Stimulated activated effector memory CD8-positive, alpha-beta T cell treated with anti-CD3 and anti-CD28 coated beads, Interleukin-12 subunit alpha, Interleukin-12 subunit beta, amount 100 ng/mL, for 72 hours (primary cell): ENCODE measurements around the gene GLB1L2.

Experiments
- ATAC-seq: fragments of 150-1000 bp; cut with Tn5 transposase; 2 replicates; pipeline ENCODE4 v1.10.0; 2021
- DNase-seq, 2 donors: peaks; one replicate each; pipeline ENCODE4 v3.0.0; 2021 to 2022; ENCODE audit warnings: low spot score in 2 of 2
- H3K27ac Mint-ChIP-seq: one replicate; pipeline ENCODE4 v1.8.0; 2022; ENCODE audit warnings: mild to moderate bottlenecking, mixed read lengths
- H3K36me3 Mint-ChIP-seq: one replicate; pipeline ENCODE4 v1.8.0; 2022; ENCODE audit warnings: mild to moderate bottlenecking, mixed read lengths
- H3K4me1 Mint-ChIP-seq: one replicate; pipeline ENCODE4 v1.8.0; 2022; ENCODE audit warnings: mixed read lengths
- H3K4me3 Mint-ChIP-seq: one replicate; pipeline ENCODE4 v1.8.0; 2022; ENCODE audit warnings: mild to moderate bottlenecking, mixed read lengths
- H3K9me3 Mint-ChIP-seq: one replicate; pipeline ENCODE4 v1.8.0; 2022; ENCODE audit warnings: mixed read lengths

Gene GLB1L2

GRCh38 chr11:134379241-134379640, 47.5 kb downstream of the GLB1L2 start:
- H3K9me3 Mint-ChIP-seq = no peaks in the 10 kb centered on the region
- no peak overlapping the region for H3K4me3 Mint-ChIP-seq
- no peak overlapping the region for H3K27ac Mint-ChIP-seq
- no peak for ATAC-seq
- DNase-seq = no peak
- H3K4me1 Mint-ChIP-seq = no peaks in the 10 kb centered on the region
- H3K36me3 Mint-ChIP-seq = peaks cover 4% of the 10 kb centered on the region

- no peak for DNase-seq
- ATAC-seq = no peak
- peaks cover 4% of the 10 kb centered on the region for H3K36me3 Mint-ChIP-seq
- peaks cover under 1% of the 10 kb centered on the region for H3K4me1 Mint-ChIP-seq
- no peaks in the 10 kb centered on the region for H3K9me3 Mint-ChIP-seq
- H3K27ac Mint-ChIP-seq = no peak overlapping the region
- H3K4me3 Mint-ChIP-seq = no peak overlapping the region
Measured at GRCh38 chr11:134380229-134380628, 48.4 kb downstream of the GLB1L2 start.

- peaks cover 6% of the 10 kb centered on the region for H3K4me1 Mint-ChIP-seq
- H3K4me3 Mint-ChIP-seq = no peak overlapping the region
- no peaks in the 10 kb centered on the region for H3K9me3 Mint-ChIP-seq
- H3K36me3 Mint-ChIP-seq = peaks cover 4% of the 10 kb centered on the region
- DNase-seq (no peak), ATAC-seq (no peak)
- no peak overlapping the region for H3K27ac Mint-ChIP-seq
Measured at GRCh38 chr11:134380785-134381184, 49.0 kb downstream of the GLB1L2 start.

GRCh38 chr11:134382257-134382656, 50.5 kb downstream of the GLB1L2 start:
- H3K4me3 Mint-ChIP-seq = no peak overlapping the region
- no peaks in the 10 kb centered on the region for H3K9me3 Mint-ChIP-seq
- DNase-seq = no peak
- H3K4me1 Mint-ChIP-seq = peaks cover 21% of the 10 kb centered on the region
- H3K36me3 Mint-ChIP-seq = peaks cover 4% of the 10 kb centered on the region
- ATAC-seq = no peak
- no peak overlapping the region for H3K27ac Mint-ChIP-seq

GRCh38 chr11:134382830-134383229, 51.0 kb downstream of the GLB1L2 start:
- ATAC-seq = no peak
- H3K4me3 Mint-ChIP-seq = no peak overlapping the region
- peaks cover 27% of the 10 kb centered on the region for H3K4me1 Mint-ChIP-seq
- peaks cover 4% of the 10 kb centered on the region for H3K36me3 Mint-ChIP-seq
- no peak overlapping the region for H3K27ac Mint-ChIP-seq
- DNase-seq = no peak
- H3K9me3 Mint-ChIP-seq = no peaks in the 10 kb centered on the region

GRCh38 chr11:134383576-134384221, 51.9 kb downstream of the GLB1L2 start:
- no peak overlapping the region for H3K27ac Mint-ChIP-seq
- DNase-seq (no peak), ATAC-seq (no peak)
- H3K4me1 Mint-ChIP-seq = peaks cover 30% of the 10 kb centered on the region
- H3K36me3 Mint-ChIP-seq = peaks cover 4% of the 10 kb centered on the region
- H3K9me3 Mint-ChIP-seq = no peaks in the 10 kb centered on the region
- H3K4me3 Mint-ChIP-seq = no peak overlapping the region

GRCh38 chr11:134384406-134384805, 52.6 kb downstream of the GLB1L2 start:
- H3K36me3 Mint-ChIP-seq = peaks cover 4% of the 10 kb centered on the region
- peaks cover 30% of the 10 kb centered on the region for H3K4me1 Mint-ChIP-seq
- H3K27ac Mint-ChIP-seq = no peak overlapping the region
- no peak overlapping the region for H3K4me3 Mint-ChIP-seq
- DNase-seq (no peak), ATAC-seq (no peak)
- no peaks in the 10 kb centered on the region for H3K9me3 Mint-ChIP-seq

GRCh38 chr11:134385171-134385570, 53.4 kb downstream of the GLB1L2 start:
- H3K9me3 Mint-ChIP-seq = no peaks in the 10 kb centered on the region
- H3K4me3 Mint-ChIP-seq = no peak overlapping the region
- peaks cover 30% of the 10 kb centered on the region for H3K4me1 Mint-ChIP-seq
- peaks cover 4% of the 10 kb centered on the region for H3K36me3 Mint-ChIP-seq
- no peak overlapping the region for H3K27ac Mint-ChIP-seq
- DNase-seq = no peak
- no peak for ATAC-seq

GRCh38 chr11:134385774-134386565, 54.2 kb downstream of the GLB1L2 start:
- DNase-seq = no peak
- no peak for ATAC-seq
- Mint-ChIP-seq H3K36me3 (peaks cover 4% of the 10 kb centered on the region), H3K27ac (no peak overlapping the region), H3K4me3 (no peak overlapping the region), H3K4me1 (peaks cover 30% of the 10 kb centered on the region), H3K9me3 (no peaks in the 10 kb centered on the region)

- DNase-seq (no peak), ATAC-seq (peak; percentile 35)
- no peaks in the 10 kb centered on the region for H3K9me3 Mint-ChIP-seq
- H3K36me3 Mint-ChIP-seq = peaks cover 3% of the 10 kb centered on the region
- H3K4me3 Mint-ChIP-seq = peak overlapping the region; percentile 49
- peak overlapping the region; percentile 41 for H3K27ac Mint-ChIP-seq
- peaks cover 30% of the 10 kb centered on the region for H3K4me1 Mint-ChIP-seq
Measured at GRCh38 chr11:134386945-134387344, 55.2 kb downstream of the GLB1L2 start.

GRCh38 chr11:134387501-134387900, 55.7 kb downstream of the GLB1L2 start:
- Mint-ChIP-seq H3K27ac (peak overlapping the region; percentile 41), H3K36me3 (no peaks in the 10 kb centered on the region), H3K9me3 (no peaks in the 10 kb centered on the region), H3K4me1 (peaks cover 32% of the 10 kb centered on the region), H3K4me3 (peak overlapping the region; percentile 49)
- DNase-seq = no peak
- ATAC-seq = no peak

GRCh38 chr11:134388590-134388989, 56.8 kb downstream of the GLB1L2 start:
- Mint-ChIP-seq H3K27ac (no peak overlapping the region), H3K4me1 (peaks cover 36% of the 10 kb centered on the region)

GRCh38 chr11:134389464-134390180, 57.8 kb downstream of the GLB1L2 start:
- peaks cover 4% of the 10 kb centered on the region for H3K36me3 Mint-ChIP-seq
- H3K4me1 Mint-ChIP-seq = peaks cover 36% of the 10 kb centered on the region
- H3K27ac Mint-ChIP-seq = no peak overlapping the region
- H3K9me3 Mint-ChIP-seq = no peaks in the 10 kb centered on the region
- ATAC-seq (no peak), DNase-seq (no peak)
- no peak overlapping the region for H3K4me3 Mint-ChIP-seq

More at GRCh38 chr11:134388590-134388989, 56.8 kb downstream of the GLB1L2 start:
- H3K9me3 Mint-ChIP-seq = no peaks in the 10 kb centered on the region
- H3K4me3 Mint-ChIP-seq = no peak overlapping the region
- DNase-seq = no peak
- no peak for ATAC-seq
- H3K36me3 Mint-ChIP-seq = no peaks in the 10 kb centered on the region

GRCh38 chr11:134390706-134391569, 59.1 kb downstream of the GLB1L2 start:
- ATAC-seq (no peak), DNase-seq (no peak)
- H3K36me3 Mint-ChIP-seq = peaks cover 4% of the 10 kb centered on the region
- no peak overlapping the region for H3K27ac Mint-ChIP-seq
- H3K9me3 Mint-ChIP-seq = no peaks in the 10 kb centered on the region
- peaks cover 28% of the 10 kb centered on the region for H3K4me1 Mint-ChIP-seq
- H3K4me3 Mint-ChIP-seq = no peak overlapping the region

- Mint-ChIP-seq H3K4me1 (peaks cover 21% of the 10 kb centered on the region), H3K36me3 (peaks cover 4% of the 10 kb centered on the region)
Measured at GRCh38 chr11:134391656-134392055, 59.9 kb downstream of the GLB1L2 start.

More at GRCh38 chr11:134391656-134392055, 59.9 kb downstream of the GLB1L2 start:
- H3K4me3 Mint-ChIP-seq = no peak overlapping the region
- ATAC-seq = no peak
- no peaks in the 10 kb centered on the region for H3K9me3 Mint-ChIP-seq
- no peak for DNase-seq
- no peak overlapping the region for H3K27ac Mint-ChIP-seq
